ENCODE measurements around the gene WWC2.
"Not testable (repeated sequence)": the region's sequence is repeated elsewhere in the genome, so short reads cannot be mapped to it uniquely, and the experiment has no call there.

The WWC2 gene

DNA sequence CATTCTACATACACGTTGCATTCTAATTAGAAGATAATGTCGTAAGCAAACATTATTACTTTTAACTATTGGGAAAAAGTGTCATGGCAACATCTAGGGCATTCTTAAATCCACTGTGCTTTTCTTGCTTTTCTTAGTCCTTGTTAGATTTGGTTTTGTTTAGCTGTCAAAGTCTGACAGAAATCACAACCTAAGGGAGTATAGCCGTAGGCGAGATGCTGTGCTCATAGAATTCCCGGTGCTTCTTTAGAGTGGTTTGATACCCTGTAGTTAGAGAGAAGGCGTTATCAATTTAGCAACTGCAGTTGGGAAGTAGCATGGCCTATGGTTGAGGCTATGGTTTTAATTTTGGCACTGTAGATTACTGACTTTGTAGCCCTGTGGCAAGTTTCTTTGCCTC, 45.7 kb downstream of the WWC2 start:
- no peak for DNase-seq

GRCh38 chr4:183145773-183146172, 46.7 kb downstream of the WWC2 start:
- DNase-seq: no peak

GRCh38 chr4:183146478-183146877, 47.4 kb downstream of the WWC2 start:
- DNase-seq: no peak

- DNase-seq: no peak
Observed at GRCh38 chr4:183147196-183147595, 48.1 kb downstream of the WWC2 start.

GRCh38 chr4:183147983-183148382, 48.9 kb downstream of the WWC2 start:
- no peak for DNase-seq

GRCh38 chr4:183149616-183150539, 50.8 kb downstream of the WWC2 start:
- DNase-seq: no peak

GRCh38 chr4:183150664-183151063, 51.6 kb downstream of the WWC2 start:
- not testable (repeated sequence) for DNase-seq

GRCh38 chr4:183152232-183152631, 53.2 kb downstream of the WWC2 start:
- DNase-seq: not testable (repeated sequence)

GRCh38 chr4:183153190-183153916, 54.3 kb downstream of the WWC2 start:
- DNase-seq: no peak

- DNase-seq: no peak
Observed at GRCh38 chr4:183154701-183155391, 55.8 kb downstream of the WWC2 start.

DNA sequence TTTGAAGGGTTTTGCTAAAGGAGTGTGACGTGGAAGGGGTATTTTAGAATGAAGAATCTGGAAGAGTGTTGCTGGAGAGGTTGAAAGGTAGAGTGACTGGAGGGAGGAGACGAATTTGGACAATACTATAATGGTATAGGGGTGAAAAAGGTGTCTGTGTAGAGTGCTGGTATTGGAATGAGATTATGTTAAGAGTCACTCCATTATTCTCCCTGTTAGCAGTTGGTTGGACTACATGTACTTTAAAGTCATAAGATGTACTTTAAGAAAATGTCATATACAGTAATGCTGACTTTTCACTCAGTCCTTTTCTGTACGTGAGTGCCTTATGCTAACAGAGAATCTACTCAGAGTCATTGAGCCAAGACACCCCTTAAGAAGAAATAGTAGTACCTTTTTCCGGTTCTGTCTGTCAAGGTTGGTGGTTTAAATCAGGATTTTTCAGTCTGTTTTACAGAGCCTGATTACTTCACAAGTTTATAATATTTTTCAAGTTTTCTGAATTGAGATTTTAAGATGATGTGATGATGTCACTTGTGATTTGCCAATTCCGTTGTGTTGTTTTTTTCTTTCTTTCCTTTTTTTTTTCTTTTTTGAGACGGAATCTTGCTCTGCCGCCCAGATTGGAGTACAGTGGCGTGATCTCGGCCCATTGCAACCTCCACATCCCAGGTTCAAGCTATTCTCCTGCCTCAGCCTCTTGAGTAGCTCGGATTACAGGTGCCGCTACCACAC, 56.6 kb downstream of the WWC2 start:
- DNase-seq: no peak

GRCh38 chr4:183157215-183157614, 58.2 kb downstream of the WWC2 start:
- no peak for DNase-seq

DNA sequence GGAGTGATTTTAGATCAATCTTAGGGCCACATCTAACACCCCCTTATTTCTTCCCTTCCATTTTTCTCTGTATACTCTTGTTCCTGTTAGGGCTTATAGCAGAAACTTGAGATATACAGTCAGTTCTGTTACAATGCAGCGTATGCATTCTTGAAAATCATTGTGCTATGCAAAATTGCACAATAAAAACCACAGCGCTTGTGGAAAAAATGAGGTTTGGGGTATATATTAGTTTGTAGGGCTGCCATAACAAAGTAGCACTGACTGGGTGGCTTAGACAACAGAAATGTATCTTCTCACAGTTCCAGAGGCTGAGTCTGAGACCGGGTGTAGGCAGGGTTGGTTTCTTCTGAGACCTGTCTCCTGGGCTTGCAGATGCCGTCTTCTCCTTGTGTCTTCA, 59.0 kb downstream of the WWC2 start:
- DNase-seq: no peak

DNA sequence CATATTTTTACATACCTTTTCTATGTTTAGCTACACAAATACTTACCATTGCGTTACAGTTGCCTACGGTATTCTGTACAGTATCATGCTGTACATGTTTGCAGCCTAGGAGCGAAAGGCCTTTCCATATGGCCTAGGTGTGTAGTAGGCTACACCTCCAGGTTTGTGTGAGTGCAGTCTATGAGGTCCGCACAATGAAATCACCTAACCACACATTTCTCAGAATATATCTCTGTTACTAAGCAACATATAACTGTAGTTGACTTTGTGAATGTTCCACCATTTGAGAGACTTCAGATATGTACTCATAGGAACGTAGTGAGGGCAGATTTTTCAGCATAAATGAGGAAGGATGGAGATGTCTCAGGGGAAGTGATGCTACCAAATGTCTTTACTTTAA, 62.6 kb downstream of the WWC2 start:
- DNase-seq: no peak

DNA sequence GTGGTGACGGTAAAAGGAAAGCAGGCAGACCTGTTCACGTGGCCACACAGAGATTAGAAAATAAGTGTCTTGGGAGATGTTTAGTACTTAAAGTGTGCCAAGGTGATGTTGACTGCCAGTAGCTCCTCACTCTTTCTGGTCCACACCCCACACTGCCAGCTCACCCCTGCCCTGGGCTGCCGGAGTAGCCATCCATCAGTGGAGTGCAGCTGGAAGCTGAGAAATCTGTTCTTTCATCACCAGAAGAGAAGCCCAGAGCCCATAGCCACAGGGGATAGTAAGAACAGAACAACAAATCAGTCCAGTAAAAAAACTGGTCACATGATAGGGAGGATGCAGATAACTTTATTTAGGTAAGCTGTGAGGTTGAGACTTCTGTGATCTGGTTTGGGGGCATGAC, 64.1 kb downstream of the WWC2 start:
- DNase-seq: no peak

DNA sequence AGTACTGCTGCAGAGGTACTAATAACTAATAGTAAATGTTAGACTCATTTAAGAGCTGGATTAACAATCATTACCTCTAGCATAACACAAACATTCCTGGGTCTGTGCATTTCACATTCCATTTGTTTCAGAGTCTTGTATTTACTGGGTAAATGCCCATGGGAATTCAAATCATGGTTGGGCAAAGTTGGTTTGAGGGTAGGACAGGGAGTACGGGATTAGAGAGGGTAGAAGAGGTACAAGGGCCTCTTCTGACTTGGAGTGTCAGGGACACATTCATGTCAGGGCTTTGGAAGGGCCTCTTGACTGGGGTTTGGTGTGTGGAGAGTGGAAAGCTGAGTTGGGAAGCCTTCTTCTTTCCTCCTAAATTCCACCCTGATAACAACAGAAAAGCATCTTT, 65.9 kb downstream of the WWC2 start:
- no peak for DNase-seq

GRCh38 chr4:183165376-183165775, 66.3 kb downstream of the WWC2 start:
- no peak for DNase-seq

- no peak for DNase-seq
Observed at GRCh38 chr4:183170894-183171293, 71.8 kb downstream of the WWC2 start.

- DNase-seq: no peak
Observed at GRCh38 chr4:183171484-183172267, 72.6 kb downstream of the WWC2 start.

DNA sequence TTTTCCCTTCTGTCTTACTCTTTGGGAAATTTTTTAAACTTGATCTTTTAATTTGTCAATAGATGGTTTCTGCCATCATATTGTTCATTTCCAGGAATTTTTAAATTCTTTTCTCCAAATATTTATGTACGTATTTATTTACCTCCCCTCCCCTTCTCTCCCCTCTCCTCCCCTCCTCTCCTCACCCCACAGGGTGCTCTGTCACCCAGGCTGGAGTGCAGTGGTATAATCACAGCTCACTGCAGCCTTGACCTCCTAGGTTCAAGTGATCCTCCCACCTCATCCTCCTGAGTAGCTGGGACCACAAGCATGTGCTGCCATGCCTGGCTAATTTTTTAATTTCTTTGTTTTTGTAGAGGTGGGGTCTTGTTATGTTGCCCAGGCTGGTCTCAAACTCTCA, 73.8 kb downstream of the WWC2 start:
- DNase-seq: no peak

DNA sequence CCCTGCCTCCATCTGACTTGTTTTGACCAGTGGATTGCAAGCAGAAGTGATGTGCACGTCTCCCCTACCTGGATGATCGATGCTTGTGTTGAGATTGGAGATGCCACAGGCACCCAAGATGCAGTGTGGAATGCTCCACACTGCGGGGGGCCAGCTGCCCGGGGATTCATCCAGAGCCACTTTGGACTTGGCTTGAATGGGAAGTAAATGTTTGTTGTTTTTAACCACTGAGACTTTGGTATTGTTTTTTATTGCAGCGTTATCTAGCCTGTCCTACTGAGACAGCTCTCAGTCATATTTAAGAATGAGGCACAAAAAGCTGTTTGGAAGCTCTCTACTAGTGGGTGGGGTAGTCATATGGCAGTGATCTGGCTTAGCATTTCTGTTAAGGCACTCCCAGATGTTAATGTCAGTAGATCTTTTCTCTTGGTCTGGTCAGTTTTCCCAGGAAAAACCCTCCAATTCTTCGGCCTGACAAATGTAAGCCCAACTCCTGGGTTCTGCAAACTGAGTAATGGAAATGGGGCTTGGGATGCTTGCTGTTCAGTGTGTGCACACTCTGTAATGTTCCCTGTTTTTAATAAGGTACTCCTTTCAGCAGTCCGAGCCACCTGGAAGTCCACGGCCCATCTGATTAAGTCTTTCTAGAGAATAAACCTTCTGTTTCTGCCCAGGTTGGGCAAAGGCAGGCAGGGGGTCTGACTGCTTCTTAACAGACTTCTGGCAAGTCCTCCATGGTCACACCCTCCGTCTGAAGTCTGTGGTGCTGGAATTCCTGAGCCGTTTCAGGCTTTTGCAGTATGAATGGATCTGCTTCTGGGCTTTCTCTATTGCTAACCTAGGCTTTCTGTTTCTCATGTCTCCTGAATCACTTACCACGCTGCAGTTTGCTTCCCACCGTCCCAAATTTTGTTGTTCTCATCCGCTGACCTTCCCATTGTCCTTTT, 74.8 kb downstream of the WWC2 start:
- no peak for DNase-seq

All from activated CD4-positive, alpha-beta T cell treated with anti-CD3 and anti-CD28 coated beads, Interleukin-2, amount 50 U/mL, for 16 hours (primary cell).